ENCODE data around the gene VIPR2.

DNA sequence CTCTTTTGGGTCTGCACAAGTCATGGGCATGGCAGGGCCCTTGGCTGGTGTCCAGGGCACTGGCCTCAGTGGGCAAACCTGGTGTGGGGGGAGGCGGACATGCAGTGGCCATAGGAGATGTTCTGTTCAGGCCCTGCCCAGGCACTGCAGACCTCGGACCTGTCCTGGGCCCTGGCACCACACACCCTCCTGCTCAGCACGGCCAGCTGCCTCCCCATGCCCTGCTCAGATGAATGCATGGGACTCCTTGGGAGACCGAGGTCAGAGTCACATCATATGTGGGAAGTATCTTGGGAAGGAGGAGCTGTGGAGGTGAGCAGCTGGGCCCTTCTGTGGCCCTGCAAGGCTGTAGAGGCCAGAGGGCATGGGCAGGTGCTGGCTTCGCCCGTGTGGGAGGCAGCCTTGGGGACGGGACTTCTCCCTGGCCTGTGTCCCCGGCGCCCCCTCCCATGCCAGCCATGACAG lies 130.8 kb downstream of the VIPR2 start:
- TF ChIP-seq ZNF70 (CRISPR knock-in tag; IDR thresholded peaks at IDR 0.05) (no peak), TCF4 (CRISPR knock-in tag; IDR thresholded peaks at IDR 0.05; ENCODE audit: borderline replicate concordance) (no peak), ARNTL (CRISPR knock-in tag; IDR thresholded peaks at IDR 0.05; ENCODE audit: borderline replicate concordance, low read depth) (no peak)
- TF ChIP-seq, protein P1, sequence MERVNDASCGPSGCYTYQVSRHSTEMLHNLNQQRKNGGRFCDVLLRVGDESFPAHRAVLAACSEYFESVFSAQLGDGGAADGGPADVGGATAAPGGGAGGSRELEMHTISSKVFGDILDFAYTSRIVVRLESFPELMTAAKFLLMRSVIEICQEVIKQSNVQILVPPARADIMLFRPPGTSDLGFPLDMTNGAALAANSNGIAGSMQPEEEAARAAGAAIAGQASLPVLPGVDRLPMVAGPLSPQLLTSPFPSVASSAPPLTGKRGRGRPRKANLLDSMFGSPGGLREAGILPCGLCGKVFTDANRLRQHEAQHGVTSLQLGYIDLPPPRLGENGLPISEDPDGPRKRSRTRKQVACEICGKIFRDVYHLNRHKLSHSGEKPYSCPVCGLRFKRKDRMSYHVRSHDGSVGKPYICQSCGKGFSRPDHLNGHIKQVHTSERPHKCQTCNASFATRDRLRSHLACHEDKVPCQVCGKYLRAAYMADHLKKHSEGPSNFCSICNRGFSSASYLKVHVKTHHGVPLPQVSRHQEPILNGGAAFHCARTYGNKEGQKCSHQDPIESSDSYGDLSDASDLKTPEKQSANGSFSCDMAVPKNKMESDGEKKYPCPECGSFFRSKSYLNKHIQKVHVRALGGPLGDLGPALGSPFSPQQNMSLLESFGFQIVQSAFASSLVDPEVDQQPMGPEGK (CRISPR knock-in tag; IDR thresholded peaks at IDR 0.05; ENCODE audit: borderline replicate concordance) = no peak
